ENCODE measurements around the gene RPS5. TPM values are rescaled to one million over a fixed set of nuclear protein-coding genes. Genes with fewer than 3 reads are reported as not detected.
"Not testable (repeated sequence)": the region's sequence is repeated elsewhere in the genome, so short reads cannot be mapped to it uniquely, and the experiment has no call there.

The RPS5 gene
- 100 to 1,000 TPM; 714 to 768 TPM for total RNA-seq
- long read RNA-seq, donor 1, transcript RPS5-201 (6 exons, 740 nt) = major isoform, 120 of 133 reads
- long read RNA-seq, donor 1, partial matches to known transcripts = 4 of 133 reads
- long read RNA-seq, donor 1, other reads (novel, unspliced or antisense) = 5 of 133 reads
- long read RNA-seq, donor 2, transcript RPS5-201 (6 exons, 740 nt) = major isoform, 386 of 409 reads
- long read RNA-seq, donor 2, transcript RPS5-202 (5 exons, 1,520 nt) = minor isoform, 5 of 409 reads
- long read RNA-seq, donor 2, partial matches to known transcripts = 9 of 409 reads
- long read RNA-seq, donor 2, other reads (novel, unspliced or antisense) = 6 of 409 reads

GRCh38 chr19:58386576-58387337 lies at the start of gene RPS5:
Gene RPS5 (plus strand): TSS chr19:58387269. CDS start chr19:58388138, 869 bp downstream.
- intact Hi-C loops (cut with DNase I) = no loop called here
- DNase-seq (ENCODE audit: low spot score) = peak; percentile 99

GRCh38 chr19:58338336-58338735 lies 48.7 kb upstream of the RPS5 start:
- intact Hi-C loops (cut with DNase I) = no loop called here
- DNase-seq (ENCODE audit: low spot score) = no peak

- intact Hi-C loops (cut with DNase I) = no loop called here
- peak; percentile 75 for DNase-seq (ENCODE audit: low spot score)
These were observed 48.1 kb upstream of the RPS5 start for GRCh38 chr19:58338825-58339558.

- no peak for DNase-seq (ENCODE audit: low spot score)
- intact Hi-C loops (cut with DNase I) = no loop called here
These were observed 41.5 kb upstream of the RPS5 start for GRCh38 chr19:58345558-58345957.

GRCh38 chr19:58346961-58347929 lies 39.8 kb upstream of the RPS5 start:
- DNase-seq (ENCODE audit: low spot score) = peak; percentile 90
- intact Hi-C loops (cut with DNase I) = no loop called here

GRCh38 chr19:58348080-58348479 lies 39.0 kb upstream of the RPS5 start:
- DNase-seq (ENCODE audit: low spot score); intact Hi-C loops (cut with DNase I): not testable (repeated sequence)

- no peak for DNase-seq (ENCODE audit: low spot score)
- intact Hi-C loops (cut with DNase I) = no loop called here
These were observed 37.5 kb upstream of the RPS5 start for GRCh38 chr19:58349590-58349989.

GRCh38 chr19:58350001-58350861 lies 36.8 kb upstream of the RPS5 start:
- intact Hi-C loops (cut with DNase I) = no loop called here
- DNase-seq (ENCODE audit: low spot score) = peak; percentile 81

- intact Hi-C loops (cut with DNase I) = no loop called here
- peak; percentile 75 for DNase-seq (ENCODE audit: low spot score)
These were observed 36.1 kb upstream of the RPS5 start for GRCh38 chr19:58350871-58351557.

GRCh38 chr19:58351558-58351878 lies 35.6 kb upstream of the RPS5 start:
- intact Hi-C loops (cut with DNase I) = no loop called here
- DNase-seq (ENCODE audit: low spot score) = no peak

- DNase-seq (ENCODE audit: low spot score) = peak; percentile 62
- intact Hi-C loops (cut with DNase I) = no loop called here
These were observed 34.9 kb upstream of the RPS5 start for GRCh38 chr19:58351990-58352755.

- intact Hi-C loops (cut with DNase I) = no loop called here
- DNase-seq (ENCODE audit: low spot score) = peak; percentile 58
These were observed 34.1 kb upstream of the RPS5 start, which contains the start of gene A1BG for GRCh38 chr19:58352760-58353671. Gene A1BG (minus strand): TSS chr19:58353492. CDS start chr19:58353437, 55 bp downstream.

- peak; percentile 72 for DNase-seq (ENCODE audit: low spot score)
- intact Hi-C loops (cut with DNase I) = no loop called here
These were observed 33.2 kb upstream of the RPS5 start for GRCh38 chr19:58353717-58354477.

- intact Hi-C loops (cut with DNase I) = no loop called here
- DNase-seq (ENCODE audit: low spot score) = peak; percentile 23
These were observed 32.5 kb upstream of the RPS5 start for GRCh38 chr19:58354478-58355030.
